SK-N-SH (cell line): ENCODE measurements around the gene EPHB2. TPM values are rescaled to one million over a fixed set of nuclear protein-coding genes. Genes with fewer than 3 reads are reported as not detected.

Source experiments
- CTCF ChIA-PET: fragments of 300-600, 350-600 bp; formaldehyde crosslinking; extraction: SDS; loops from one replicate; lab custom pipeline; 2021; lab: Yijun Ruan, JAX
- POLR2A ChIA-PET: fragments of 350-600 bp; sonication (Branson Sonifier 250); formaldehyde crosslinking; extraction: SDS; loops from one replicate; lab custom pipeline; 2020; ENCODE audit warnings: antibody characterized with exemption, inconsistent platforms; lab: Yijun Ruan, JAX
- DNase-seq: peaks from one replicate; pipeline ENCODE4 v3.0.0; 2012
- H2AFZ ChIP-seq: fragments of 200-600 bp; sonication (generic); 2 replicates; pipeline ENCODE4 v1.8.1; 2016; ENCODE audit warnings: antibody characterized with exemption, mild to moderate bottlenecking, low read depth
- H3F3A ChIP-seq: fragments of 200-600 bp; sonication (generic); replicated peaks from 2 replicates; pipeline ENCODE3; 2016; ENCODE audit warnings: antibody characterized with exemption, mild to moderate bottlenecking; ENCODE audit not compliant: insufficient read depth
- H3K27ac ChIP-seq, 2 experiments: fragments of 200-500 bp in 1 of 2; fragments of 200-600 bp in 1 of 2; sonication (Bioruptor generic) in 1 of 2; sonication (generic), shearing (Covaris generic) in 1 of 2; 2 replicates each; pipeline versions ENCODE4 v1.5.1 to v1.6.1; 2014 to 2016; ENCODE audit warnings: low read depth in 2 of 2, inconsistent platforms in 1 of 2, low read length in 1 of 2, mild to moderate bottlenecking in 1 of 2, mixed read lengths in 1 of 2
- H3K27me3 ChIP-seq: fragments of 200-600 bp; sonication (generic), shearing (Covaris generic); 2 replicates; pipeline ENCODE4 v1.6.1; 2016; ENCODE audit warnings: mixed run types; ENCODE audit not compliant: insufficient read depth
- H3K36me3 ChIP-seq, 2 experiments: fragments of 200-500 bp in 1 of 2; fragments of 200-600 bp in 1 of 2; sonication (Bioruptor generic) in 1 of 2; sonication (generic) in 1 of 2; replicated peaks in 1 of 2; 2 replicates each; pipeline versions ENCODE3 to v1.5.1; 2014 to 2016; ENCODE audit warnings: low read length in 1 of 2, mild to moderate bottlenecking in 1 of 2; ENCODE audit not compliant: insufficient read depth in 2 of 2, control insufficient read depth in 1 of 2
- H3K4me1 ChIP-seq, 2 experiments: fragments of 200-500 bp in 1 of 2; fragments of 200-600 bp in 1 of 2; sonication (Bioruptor generic) in 1 of 2; sonication (generic), shearing (Covaris generic) in 1 of 2; 2 replicates each; pipeline versions ENCODE4 v1.5.1 to v1.6.1; 2014 to 2016; ENCODE audit warnings: low read depth in 1 of 2, low read length in 1 of 2, mixed run types in 1 of 2; ENCODE audit not compliant: insufficient read depth in 2 of 2, control insufficient read depth in 1 of 2
- H3K4me2 ChIP-seq: fragments of 200-600 bp; sonication (generic), shearing (Covaris generic); 2 replicates; pipeline ENCODE4 v1.6.1; 2017; ENCODE audit warnings: mixed run types
- H3K4me3 ChIP-seq, 2 experiments: fragments of 200-500 bp in 1 of 2; fragments of 200-600 bp in 1 of 2; sonication (Bioruptor generic) in 1 of 2; sonication (generic), shearing (Covaris generic) in 1 of 2; 2 replicates each; pipeline versions ENCODE4 v1.5.1 to v1.8.1; 2014 to 2016; ENCODE audit warnings: low read depth in 2 of 2, inconsistent platforms in 1 of 2, low read length in 1 of 2, mild to moderate bottlenecking in 1 of 2, mixed read lengths in 1 of 2, moderate library complexity in 1 of 2
- H3K79me2 ChIP-seq: fragments of 200-600 bp; sonication (generic); 2 replicates; pipeline ENCODE4 v1.8.1; 2017; ENCODE audit warnings: mild to moderate bottlenecking; ENCODE audit not compliant: insufficient read depth
- H3K9ac ChIP-seq: fragments of 200-600 bp; sonication (generic); 2 replicates; pipeline ENCODE4 v1.6.1; 2017; ENCODE audit warnings: mixed run types
- H3K9me2 ChIP-seq: fragments of 200-600 bp; sonication (generic); 2 replicates; pipeline ENCODE4 v1.6.1; 2017; ENCODE audit warnings: mixed run types
- H3K9me3 ChIP-seq: fragments of 200-600 bp; sonication (generic); 2 replicates; pipeline ENCODE4 v1.6.1; 2017; ENCODE audit warnings: mixed run types, mild to moderate bottlenecking, moderate library complexity
- H4K20me1 ChIP-seq: fragments of 200-600 bp; sonication (generic); 2 replicates; pipeline ENCODE4 v1.6.1; 2017; ENCODE audit warnings: mild to moderate bottlenecking, mixed run types; ENCODE audit not compliant: insufficient read depth
- CHD2 ChIP-seq: fragments of 150-350 bp; IDR thresholded peaks from 2 replicates; pipeline ENCODE4 v1.6.1; 2018; ENCODE audit warnings: low read length; ENCODE audit not compliant: partially characterized antibody
- ELF1 ChIP-seq: IDR thresholded peaks from 2 replicates; pipeline ENCODE4 v1.4.0; 2012
- EP300 ChIP-seq, 2 experiments: IDR thresholded peaks; 2 replicates each; pipeline versions ENCODE4 v1.4.0 to v1.6.1; 2012; ENCODE audit warnings: borderline replicate concordance in 1 of 2, low read depth in 1 of 2, low read length in 1 of 2
- FOSL2 ChIP-seq: IDR thresholded peaks from 2 replicates; pipeline ENCODE4 v1.4.0; 2012; ENCODE audit warnings: low read depth, mild to moderate bottlenecking, moderate library complexity, borderline replicate concordance
- FOXJ3 ChIP-seq: sonication (generic); formaldehyde crosslinking; IDR thresholded peaks from 2 replicates; pipeline ENCODE4 v1.5.1; 2020; ENCODE audit warnings: mild to moderate bottlenecking, missing genetic modification reagents
- GATA2 ChIP-seq: sonication (generic); formaldehyde crosslinking; IDR thresholded peaks from 2 replicates; pipeline ENCODE4 v1.5.0; 2020; ENCODE audit warnings: mild to moderate bottlenecking, missing genetic modification reagents
- IRF3 ChIP-seq: fragments of 150-350 bp; IDR thresholded peaks from 2 replicates; pipeline ENCODE4 v1.6.1; 2016; ENCODE audit warnings: mild to moderate bottlenecking, low read depth, low read length
- JUND ChIP-seq: IDR thresholded peaks from 2 replicates; pipeline ENCODE4 v1.4.0; 2012
- MAX ChIP-seq: IDR thresholded peaks from 2 replicates; pipeline ENCODE4 v1.4.0; 2012; ENCODE audit warnings: low read depth
- PBX3 ChIP-seq: IDR thresholded peaks from 2 replicates; pipeline ENCODE4; 2012
- RAD21 ChIP-seq: IDR thresholded peaks from 2 replicates; pipeline ENCODE4 v1.6.1; 2012; ENCODE audit warnings: mild to moderate bottlenecking, low read length
- RCOR1 ChIP-seq: fragments of 150-350 bp; IDR thresholded peaks from 2 replicates; pipeline ENCODE4 v1.6.1; 2017; ENCODE audit warnings: antibody characterized with exemption, low read length
- REST ChIP-seq: IDR thresholded peaks from 2 replicates; pipeline ENCODE4 v1.6.1; 2012; ENCODE audit warnings: mild to moderate bottlenecking, low read depth, low read length, moderate library complexity
- SMC3 ChIP-seq: IDR thresholded peaks from 2 replicates; pipeline ENCODE4 v1.6.1; 2012; ENCODE audit warnings: low read depth, low read length, improper control_type of control experiment
- TEAD4 ChIP-seq: IDR thresholded peaks from 2 replicates; pipeline ENCODE4 v1.4.0; 2012; ENCODE audit warnings: mild to moderate bottlenecking, borderline replicate concordance; ENCODE audit not compliant: insufficient read depth
- USF1 ChIP-seq: IDR thresholded peaks from 2 replicates; pipeline ENCODE4 v1.4.0; 2012; ENCODE audit warnings: low read depth, borderline replicate concordance
- YY1 ChIP-seq: IDR thresholded peaks from 2 replicates; pipeline ENCODE4 v1.4.0; 2012; ENCODE audit warnings: low read depth, mild to moderate bottlenecking
- WGBS: methylation state at CpG from one replicate; pipeline ENCODE4 v1.1.6; 2017; ENCODE audit warnings: low lambda C conversion rate; 5-methylcytosine and 5-hydroxymethylcytosine counted together
- polyA plus RNA-seq, 3 experiments: library from polyadenylated mRNA; depleted of rRNA; stranded (reverse); fragments of >200 nt; gene quantifications; 2 replicates each; pipeline ENCODE4 v1.2.3, GENCODE V29; 2012

Gene EPHB2
- polyA plus RNA-seq, 1 of the 3 experiments (the other 2 are of a cell fraction) = 25.2 TPM

GRCh38 chr1:22697980-22698379, 12.7 kb upstream of the EPHB2 start:
- ChIA-PET POLR2A (no interaction called here), CTCF (interaction anchor here (0.6 to 1.0 kb wide), 2 partner anchors 233 to 486 kb away, joined by 3 to 4 read pairs; no protein-coding TSS in a partner anchor)
- H2AFZ ChIP-seq = no peak overlapping the region
- no peaks in the 10 kb centered on the region for H3K9me2 ChIP-seq
- H4K20me1 ChIP-seq = no peaks in the 10 kb centered on the region
- no peaks in the 10 kb centered on the region for H3K79me2 ChIP-seq
- WGBS = 68% methylated on average over 5 of the region's 5 CpGs
- H3K9ac ChIP-seq = no peak overlapping the region
- no peak overlapping the region for H3K4me3 ChIP-seq
- no peaks in the 10 kb centered on the region; a peak in 1 of 4 replicates for H3K4me1 ChIP-seq
- no peak overlapping the region for H3K4me2 ChIP-seq
- H3K27me3 ChIP-seq = no peaks in the 10 kb centered on the region
- no peaks in the 10 kb centered on the region for H3K36me3 ChIP-seq
- H3F3A ChIP-seq = no peaks in the 10 kb centered on the region
- no peaks in the 10 kb centered on the region for H3K9me3 ChIP-seq
- no peak overlapping the region for H3K27ac ChIP-seq
- TF ChIP-seq RCOR1 (no peak), REST (no peak), JUND (no peak), USF1 (no peak), YY1 (no peak), PBX3 (no peak), CHD2 (no peak), TEAD4 (no peak), EP300 (IDR thresholded peaks at IDR 0.05; ENCODE audit: borderline replicate concordance in 1 of 2, low read depth in 1 of 2, low read length in 1 of 2) (no peak), MAX (no peak), IRF3 (no peak), RAD21 (no peak), GATA2 (CRISPR knock-in tag) (no peak), SMC3 (no peak), ELF1 (no peak), FOSL2 (no peak), FOXJ3 (CRISPR knock-in tag) (no peak)
- DNase-seq = no peak
